ENCODE data around the gene CHAC2. TPM values are rescaled to one million over a fixed set of nuclear protein-coding genes. Genes with fewer than 3 reads are reported as not detected.

The CHAC2 gene
- total and polyA plus RNA-seq, 2 experiments from 2014 or later = 2.1 to 3.8 TPM

GRCh38 chr2:53778536-53779162, 11.0 kb downstream of the CHAC2 start:
- no peak overlapping the region for H3K27ac ChIP-seq
- peaks cover 4% of the 10 kb centered on the region for H3K4me1 ChIP-seq (ENCODE audit: insufficient read depth)
- 97% methylated on average over 5 of the region's 5 CpGs for WGBS (ENCODE audit: low lambda C conversion rate, missing lambda C conversion rate)
- H3K4me3 ChIP-seq = no peak overlapping the region
- H3K36me3 ChIP-seq (replicated peaks; ENCODE audit: insufficient read depth, low read depth) = no peaks in the 10 kb centered on the region
- no peaks in the 10 kb centered on the region for H3K9me2 ChIP-seq (replicated peaks; ENCODE audit: insufficient read depth)
- H4K20me1 ChIP-seq (ENCODE audit: insufficient read depth, poor library complexity, severe bottlenecking) = peaks cover 3% of the 10 kb centered on the region
- peaks cover 88% of the 10 kb centered on the region for H3K79me2 ChIP-seq
- no peak overlapping the region for H2AFZ ChIP-seq
- no peaks in the 10 kb centered on the region for H3K27me3 ChIP-seq
- H3K4me2 ChIP-seq = no peak overlapping the region
- H3K9me3 ChIP-seq (ENCODE audit: low read depth) = no peaks in the 10 kb centered on the region
- TF ChIP-seq EZH2 (IDR thresholded peaks at IDR 0.05; ENCODE audit: borderline replicate concordance) (no peak), EZH2phosphoT487 (IDR thresholded peaks at IDR 0.05; ENCODE audit: low read depth, severe bottlenecking, unreplicated experiment) (no peak)
- TF ChIP-seq, protein P1, sequence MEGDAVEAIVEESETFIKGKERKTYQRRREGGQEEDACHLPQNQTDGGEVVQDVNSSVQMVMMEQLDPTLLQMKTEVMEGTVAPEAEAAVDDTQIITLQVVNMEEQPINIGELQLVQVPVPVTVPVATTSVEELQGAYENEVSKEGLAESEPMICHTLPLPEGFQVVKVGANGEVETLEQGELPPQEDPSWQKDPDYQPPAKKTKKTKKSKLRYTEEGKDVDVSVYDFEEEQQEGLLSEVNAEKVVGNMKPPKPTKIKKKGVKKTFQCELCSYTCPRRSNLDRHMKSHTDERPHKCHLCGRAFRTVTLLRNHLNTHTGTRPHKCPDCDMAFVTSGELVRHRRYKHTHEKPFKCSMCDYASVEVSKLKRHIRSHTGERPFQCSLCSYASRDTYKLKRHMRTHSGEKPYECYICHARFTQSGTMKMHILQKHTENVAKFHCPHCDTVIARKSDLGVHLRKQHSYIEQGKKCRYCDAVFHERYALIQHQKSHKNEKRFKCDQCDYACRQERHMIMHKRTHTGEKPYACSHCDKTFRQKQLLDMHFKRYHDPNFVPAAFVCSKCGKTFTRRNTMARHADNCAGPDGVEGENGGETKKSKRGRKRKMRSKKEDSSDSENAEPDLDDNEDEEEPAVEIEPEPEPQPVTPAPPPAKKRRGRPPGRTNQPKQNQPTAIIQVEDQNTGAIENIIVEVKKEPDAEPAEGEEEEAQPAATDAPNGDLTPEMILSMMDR (IDR thresholded peaks at IDR 0.05; ENCODE audit: poor library complexity) = no peak
- no peak for DNase-seq (ENCODE audit: low spot score)

- H2AFZ ChIP-seq = no peak overlapping the region
- TF ChIP-seq, protein P1 (IDR thresholded peaks at IDR 0.05; ENCODE audit: poor library complexity) = no peak
- TF ChIP-seq EZH2 (IDR thresholded peaks at IDR 0.05; ENCODE audit: borderline replicate concordance) = no peak
- TF ChIP-seq EZH2phosphoT487 (IDR thresholded peaks at IDR 0.05; ENCODE audit: low read depth, severe bottlenecking, unreplicated experiment) = no peak
- no peak overlapping the region for H3K4me2 ChIP-seq
- no peaks in the 10 kb centered on the region for H3K36me3 ChIP-seq (replicated peaks; ENCODE audit: insufficient read depth, low read depth)
- H3K27ac ChIP-seq = no peak overlapping the region
- H4K20me1 ChIP-seq (ENCODE audit: insufficient read depth, poor library complexity, severe bottlenecking) = peaks cover 3% of the 10 kb centered on the region
- H3K79me2 ChIP-seq = peaks cover 90% of the 10 kb centered on the region
- no peak overlapping the region for H3K4me3 ChIP-seq
- H3K4me1 ChIP-seq (ENCODE audit: insufficient read depth) = peaks cover 10% of the 10 kb centered on the region
- DNase-seq (ENCODE audit: low spot score) = no peak
- no peaks in the 10 kb centered on the region for H3K9me2 ChIP-seq (replicated peaks; ENCODE audit: insufficient read depth)
- no peaks in the 10 kb centered on the region for H3K9me3 ChIP-seq (ENCODE audit: low read depth)
- WGBS (ENCODE audit: low lambda C conversion rate, missing lambda C conversion rate) = 99% methylated on average over 4 of the region's 4 CpGs
- H3K27me3 ChIP-seq = no peaks in the 10 kb centered on the region
These were observed 12.5 kb downstream of the CHAC2 start for GRCh38 chr2:53780056-53780455.

GRCh38 chr2:53782676-53783075, 15.1 kb downstream of the CHAC2 start:
- H3K79me2 ChIP-seq = peaks cover 91% of the 10 kb centered on the region

More at GRCh38 chr2:53782676-53783075, 15.1 kb downstream of the CHAC2 start:
- H3K36me3 ChIP-seq (replicated peaks; ENCODE audit: insufficient read depth, low read depth) = no peaks in the 10 kb centered on the region
- H3K27ac ChIP-seq = no peak overlapping the region
- TF ChIP-seq, protein P1 (IDR thresholded peaks at IDR 0.05; ENCODE audit: poor library complexity) = no peak
- no peak for TF ChIP-seq EZH2phosphoT487 (IDR thresholded peaks at IDR 0.05; ENCODE audit: low read depth, severe bottlenecking, unreplicated experiment)
- TF ChIP-seq EZH2 (IDR thresholded peaks at IDR 0.05; ENCODE audit: borderline replicate concordance) = no peak
- H3K9me3 ChIP-seq (ENCODE audit: low read depth) = no peaks in the 10 kb centered on the region
- H3K4me1 ChIP-seq (ENCODE audit: insufficient read depth) = peaks cover 16% of the 10 kb centered on the region
- no peak for DNase-seq (ENCODE audit: low spot score)
- peaks cover 3% of the 10 kb centered on the region for H4K20me1 ChIP-seq (ENCODE audit: insufficient read depth, poor library complexity, severe bottlenecking)
- no peaks in the 10 kb centered on the region for H3K27me3 ChIP-seq
- 90% methylated on average over 8 of the region's 8 CpGs for WGBS (ENCODE audit: low lambda C conversion rate, missing lambda C conversion rate)
- H3K4me2 ChIP-seq = no peak overlapping the region
- no peaks in the 10 kb centered on the region for H3K9me2 ChIP-seq (replicated peaks; ENCODE audit: insufficient read depth)
- H2AFZ ChIP-seq = no peak overlapping the region
- H3K4me3 ChIP-seq = no peak overlapping the region

Measured in hepatocyte (in vitro differentiated cells).